ENCODE results near the gene COBL.

COBL gene, protein sequence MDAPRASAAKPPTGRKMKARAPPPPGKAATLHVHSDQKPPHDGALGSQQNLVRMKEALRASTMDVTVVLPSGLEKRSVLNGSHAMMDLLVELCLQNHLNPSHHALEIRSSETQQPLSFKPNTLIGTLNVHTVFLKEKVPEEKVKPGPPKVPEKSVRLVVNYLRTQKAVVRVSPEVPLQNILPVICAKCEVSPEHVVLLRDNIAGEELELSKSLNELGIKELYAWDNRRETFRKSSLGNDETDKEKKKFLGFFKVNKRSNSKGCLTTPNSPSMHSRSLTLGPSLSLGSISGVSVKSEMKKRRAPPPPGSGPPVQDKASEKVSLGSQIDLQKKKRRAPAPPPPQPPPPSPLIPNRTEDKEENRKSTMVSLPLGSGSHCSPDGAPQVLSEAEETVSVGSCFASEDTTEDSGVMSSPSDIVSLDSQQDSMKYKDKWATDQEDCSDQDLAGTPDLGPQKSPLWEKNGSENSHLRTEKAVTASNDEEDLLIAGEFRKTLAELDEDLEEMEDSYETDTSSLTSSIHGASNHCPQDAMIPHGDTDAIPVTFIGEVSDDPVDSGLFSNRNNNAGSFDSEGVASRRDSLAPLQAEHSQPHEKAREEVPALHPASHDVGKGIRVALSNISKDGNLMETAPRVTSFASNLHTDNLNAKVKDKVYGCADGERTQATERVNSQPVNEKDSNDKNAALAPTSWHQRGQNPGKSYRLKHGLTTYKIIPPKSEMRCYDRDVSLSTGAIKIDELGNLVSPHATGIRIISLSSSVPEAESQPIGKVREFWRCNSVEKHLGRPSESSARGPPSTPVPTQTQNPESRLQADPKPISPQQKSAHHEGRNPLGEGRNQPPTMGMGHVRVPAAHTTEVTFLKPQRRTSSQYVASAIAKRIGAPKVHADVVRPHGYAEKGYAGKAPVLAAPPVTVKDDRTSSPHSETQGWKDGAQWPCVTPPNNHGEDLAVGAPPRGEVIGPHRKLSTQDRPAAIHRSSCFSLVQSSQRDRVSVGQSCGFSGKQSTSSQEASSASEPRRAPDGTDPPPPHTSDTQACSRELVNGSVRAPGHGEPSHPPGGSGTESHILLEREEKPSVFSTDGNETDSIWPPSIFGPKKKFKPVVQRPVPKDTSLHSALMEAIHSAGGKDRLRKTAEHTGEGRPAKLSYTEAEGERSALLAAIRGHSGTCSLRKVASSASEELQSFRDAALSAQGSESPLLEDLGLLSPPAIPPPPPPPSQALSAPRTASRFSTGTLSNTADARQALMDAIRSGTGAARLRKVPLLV

DNA sequence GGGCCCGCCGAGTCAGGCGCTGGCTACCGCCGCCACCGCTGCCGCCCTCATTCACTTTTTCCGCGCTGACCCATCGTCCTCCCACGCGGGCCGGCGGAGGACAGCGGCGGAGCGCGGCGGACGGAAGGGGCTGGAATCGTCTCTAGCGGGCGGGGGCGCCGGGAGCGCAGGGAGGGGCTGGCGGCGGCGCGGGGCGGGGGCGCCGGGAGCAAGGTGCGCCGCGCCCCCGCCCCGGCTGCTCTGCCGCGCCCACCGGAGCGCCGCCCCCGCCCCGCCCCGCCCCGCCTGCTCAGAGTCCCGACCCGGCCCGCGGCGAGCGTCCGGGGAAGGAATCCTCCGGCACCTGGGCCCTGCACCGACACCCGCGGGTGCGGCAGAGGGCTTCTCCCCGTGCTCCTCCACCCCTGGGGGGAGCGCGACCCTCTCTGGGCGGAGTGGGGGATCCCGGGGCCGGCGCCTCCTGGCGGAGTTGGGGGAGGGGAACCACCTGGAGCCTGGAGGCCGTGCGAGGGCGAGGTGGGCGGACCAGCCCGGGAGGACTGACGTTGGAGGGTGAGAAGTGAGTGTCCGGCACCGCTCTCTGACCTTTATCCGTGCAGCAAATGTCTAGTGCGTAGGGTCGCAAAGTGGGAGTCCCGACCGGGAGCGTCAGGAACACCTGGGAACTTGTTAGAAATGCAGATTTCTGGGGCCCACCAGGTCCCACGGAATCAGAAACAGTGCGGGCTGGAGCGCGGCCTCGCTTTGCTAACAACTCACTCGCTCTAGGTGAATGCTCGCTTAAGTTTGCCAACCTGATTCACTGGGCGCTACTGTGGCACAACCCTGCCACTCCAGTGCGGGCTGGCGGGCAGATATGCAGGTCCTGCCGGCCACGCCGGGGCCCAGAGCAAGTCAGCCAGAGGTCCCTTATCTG, at the start of gene COBL:
Gene COBL (minus strand): TSS at position 144 of the 916 bp plus-strand sequence. CDS start 176 bp downstream, outside the sequence.
- peak; percentile 64 for DNase-seq

GRCh38 chr7:51366172-51366728, 49.6 kb upstream of the COBL start:
- no peak for DNase-seq

DNA sequence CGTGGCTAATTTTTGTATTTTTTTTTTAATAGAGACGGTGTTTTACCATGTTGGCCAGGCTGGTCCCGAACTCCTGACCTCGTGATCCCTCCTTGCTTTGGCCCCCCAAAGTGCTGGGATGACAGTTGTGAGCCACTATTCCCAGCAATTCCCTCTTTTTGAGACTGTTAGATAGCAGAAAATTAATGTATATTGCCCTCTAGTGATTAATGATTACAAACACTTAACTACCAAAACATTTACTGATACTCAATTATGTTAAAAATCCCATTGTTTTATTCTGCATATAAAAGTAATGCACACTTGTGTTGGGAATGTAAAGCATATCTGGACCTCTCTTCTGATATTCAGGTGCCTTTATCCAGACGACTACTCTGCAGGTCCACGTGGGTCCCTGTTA, 41.2 kb upstream of the COBL start:
- peak; percentile 54 for DNase-seq

GRCh38 chr7:51356849-51357516, 40.4 kb upstream of the COBL start:
- no peak for DNase-seq

DNA sequence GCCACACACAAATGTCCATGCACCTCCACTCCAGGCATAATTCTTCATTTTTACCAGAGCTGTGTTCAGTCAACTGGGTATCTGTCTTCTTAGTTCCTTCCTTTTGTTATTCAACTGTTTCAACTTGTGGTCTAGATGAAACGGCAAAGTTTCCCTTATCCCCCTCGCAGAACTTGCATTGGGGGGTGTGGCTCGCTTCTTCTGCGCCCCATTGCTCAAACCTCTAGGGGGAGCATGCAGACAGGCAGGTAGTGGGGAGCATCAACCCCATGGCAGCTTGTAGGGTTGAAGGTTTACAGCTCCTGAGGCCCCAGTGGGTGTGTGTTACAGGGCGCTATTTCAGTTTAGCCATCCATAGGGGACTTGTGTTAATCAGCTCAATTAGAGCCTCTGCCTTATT, 38.3 kb upstream of the COBL start:
- no peak for DNase-seq

GRCh38 chr7:51354434-51354833, 37.8 kb upstream of the COBL start:
- no peak for DNase-seq

DNA sequence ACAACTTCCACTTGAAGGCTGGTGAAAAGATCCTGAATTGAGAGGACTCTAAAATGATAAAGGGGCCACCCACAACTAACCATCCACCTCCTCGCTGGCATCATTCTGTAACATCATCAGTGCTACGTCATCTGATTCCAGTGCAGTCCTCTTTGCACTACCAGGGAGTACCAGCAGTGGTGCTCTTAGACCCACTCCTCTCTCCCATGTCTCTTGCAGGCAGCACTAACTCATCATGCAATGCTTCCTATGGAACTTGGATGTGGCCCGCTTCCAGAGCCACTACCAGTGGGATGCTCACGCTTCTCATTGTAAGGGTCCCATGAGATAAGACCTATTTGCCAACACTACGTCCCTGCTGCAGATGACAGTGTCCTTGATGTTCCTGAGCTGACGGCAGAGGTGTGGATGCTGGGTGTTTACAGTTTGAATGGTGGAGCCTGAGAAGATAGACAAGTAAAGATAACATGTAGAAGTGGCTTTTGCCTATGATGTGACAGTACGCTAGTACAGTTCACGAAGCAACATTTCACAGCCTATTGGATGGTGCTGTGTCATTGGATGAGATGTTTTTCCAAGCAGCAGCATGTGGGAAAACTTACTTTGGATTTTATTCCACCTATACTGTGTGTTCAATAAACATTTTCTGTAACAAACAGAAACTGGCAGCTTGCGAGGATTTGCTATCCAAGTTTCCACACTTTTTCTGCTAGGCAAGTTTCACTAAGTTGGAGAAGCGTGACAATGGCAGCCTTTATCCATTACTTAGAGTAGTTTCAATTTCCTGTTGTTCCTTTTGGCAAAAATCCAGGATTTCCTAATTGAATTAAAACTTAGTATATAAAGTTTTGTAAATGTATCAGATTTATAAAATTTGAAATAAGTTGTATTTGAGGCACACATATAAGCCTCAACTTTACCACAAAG, 35.8 kb upstream of the COBL start:
- no peak for DNase-seq

GRCh38 chr7:51351661-51352060, 35.1 kb upstream of the COBL start:
- DNase-seq, result no peak

DNA sequence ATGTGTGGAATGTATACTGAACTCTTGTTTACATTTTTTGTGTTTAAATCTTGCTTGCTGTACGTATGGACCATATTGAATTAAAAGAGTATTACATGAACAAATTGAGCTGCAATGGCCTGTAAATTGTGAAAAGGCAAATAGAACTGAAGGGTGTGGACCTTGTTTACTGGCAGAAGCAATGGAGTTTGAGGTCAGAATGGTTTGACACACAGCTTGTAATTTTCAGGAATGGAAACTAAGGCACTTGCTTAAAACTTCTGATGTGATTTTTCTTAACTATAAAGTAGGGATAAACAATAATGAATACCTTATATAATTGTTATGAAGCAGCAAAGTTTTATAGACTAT, 33.9 kb upstream of the COBL start:
- DNase-seq, result no peak

- peak; percentile 96 for DNase-seq
Measured at GRCh38 chr7:51349820-51350545, 33.4 kb upstream of the COBL start.

DNA sequence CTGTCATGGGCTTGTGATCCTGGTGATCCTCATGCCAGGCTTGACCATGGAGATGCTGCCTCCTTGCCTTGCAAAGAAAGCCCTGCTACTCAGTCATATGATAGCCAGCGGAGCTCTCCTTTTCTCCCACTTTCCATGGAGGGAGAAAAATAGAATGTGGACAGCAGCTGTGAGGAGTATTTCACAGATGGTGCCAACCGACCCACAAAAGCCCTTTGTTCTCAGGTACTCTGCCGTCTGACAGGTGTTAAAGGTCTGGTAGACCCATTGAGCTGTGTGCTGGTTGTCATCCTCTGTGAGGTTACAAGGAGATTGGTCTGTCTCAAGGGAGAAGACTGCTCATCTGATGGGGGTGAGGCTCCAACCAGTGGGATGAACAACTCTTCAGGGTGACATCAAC, 29.5 kb upstream of the COBL start:
- DNase-seq, result peak; percentile 86

GRCh38 chr7:51344406-51345138, 28.0 kb upstream of the COBL start:
- peak; percentile 90 for DNase-seq

DNA sequence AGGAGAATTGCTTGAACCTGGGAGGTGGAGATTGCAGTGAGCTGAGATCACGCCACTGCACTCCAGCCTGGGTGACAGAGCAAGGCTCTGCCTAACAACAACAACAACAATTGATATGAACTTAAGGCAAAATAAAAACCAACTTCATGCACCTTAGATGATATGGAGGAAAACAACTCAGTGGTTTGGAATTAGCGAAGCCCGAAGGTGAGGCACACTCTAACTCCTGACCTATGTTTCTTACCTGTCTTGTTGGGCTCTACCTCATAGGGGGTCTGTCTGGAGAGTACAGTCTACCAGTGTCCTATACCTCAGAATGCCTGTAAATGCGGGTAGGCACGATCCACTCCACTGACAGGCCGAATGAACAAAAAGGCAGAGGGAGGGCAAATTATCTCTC, 24.3 kb upstream of the COBL start:
- DNase-seq, result no peak

DNA sequence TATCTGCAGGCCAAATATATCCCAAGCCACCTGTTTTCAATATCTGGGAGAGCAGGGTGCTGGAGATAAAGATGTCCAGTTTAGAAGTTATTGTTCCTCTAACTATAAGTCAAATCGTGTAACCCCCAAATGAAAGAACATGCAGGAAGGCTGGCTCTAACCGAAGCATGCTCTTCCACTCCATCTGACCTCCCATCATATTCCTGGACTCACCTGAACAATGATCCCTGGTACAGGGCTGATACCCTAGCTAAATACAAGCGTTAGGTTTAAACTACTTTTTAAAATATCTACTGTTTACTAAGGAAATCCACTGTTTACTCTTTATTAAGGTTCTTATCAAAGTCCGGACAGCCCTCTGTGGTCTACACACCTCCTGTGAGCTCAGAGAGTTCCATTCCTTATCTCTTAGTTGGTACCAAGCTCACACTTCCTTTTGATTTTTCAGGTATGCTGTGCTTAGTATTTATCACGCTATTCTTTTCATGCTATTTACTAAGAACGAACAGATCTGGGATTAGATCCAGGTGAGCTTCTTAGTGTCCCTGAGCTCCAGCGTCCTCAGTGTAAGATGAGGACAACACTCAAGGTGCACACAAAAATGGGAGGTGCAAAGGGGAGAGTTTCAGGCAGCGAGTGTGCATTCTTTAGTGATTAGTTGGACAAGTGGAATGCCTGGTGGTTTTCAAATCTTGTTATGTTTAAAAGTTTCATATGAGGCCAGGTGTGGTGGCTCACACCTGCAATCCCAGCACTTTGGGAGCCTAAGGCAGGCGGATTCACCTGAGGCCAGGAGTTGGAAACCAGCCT, 23.6 kb upstream of the COBL start:
- DNase-seq, result no peak

DNA sequence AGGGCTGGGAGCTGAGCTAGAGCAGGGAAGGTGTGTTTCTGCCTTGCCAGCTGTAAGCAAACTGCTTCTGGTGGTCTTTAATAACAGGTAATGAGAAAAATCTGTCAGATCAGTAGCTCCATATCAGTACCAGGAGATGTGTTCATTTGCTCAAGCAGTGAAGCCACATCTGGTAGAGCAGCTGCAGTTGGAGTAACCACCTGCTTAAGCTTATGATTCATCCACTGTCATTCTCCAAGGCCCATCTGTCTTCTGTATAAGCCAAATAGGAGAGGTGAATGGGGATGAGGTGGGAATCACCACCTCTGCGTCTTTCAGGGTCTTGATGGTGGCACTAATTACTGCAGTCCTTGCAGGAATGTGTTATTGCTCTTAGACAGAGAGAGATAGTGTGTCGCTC, 18.4 kb upstream of the COBL start:
- no peak for DNase-seq

DNA sequence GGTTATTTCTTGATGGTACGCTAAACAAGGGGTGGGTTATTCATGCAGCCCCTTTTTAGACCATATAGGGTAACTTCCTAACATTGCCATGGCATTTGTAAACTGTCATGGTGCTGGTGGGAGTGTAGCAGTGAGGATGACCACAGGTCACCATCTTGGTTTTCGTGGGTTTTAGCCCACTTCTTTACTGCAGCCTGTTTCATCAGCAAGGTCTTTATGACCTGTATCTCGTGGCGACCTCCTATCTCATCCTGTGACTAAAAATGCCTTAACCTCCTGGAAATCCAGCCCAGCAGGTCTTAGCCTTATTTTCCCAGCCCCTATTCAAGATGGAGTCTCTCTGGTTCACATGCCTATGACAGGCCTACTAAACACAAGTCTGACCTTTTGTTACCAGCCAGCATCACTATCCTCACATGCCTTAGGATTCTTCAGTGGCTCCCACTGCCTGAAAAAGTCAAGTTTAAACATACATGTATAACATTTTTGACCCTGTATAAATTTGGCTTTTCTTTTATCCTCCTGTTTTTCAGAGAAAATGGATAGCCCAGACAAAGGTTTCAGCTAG, 13.2 kb upstream of the COBL start:
- DNase-seq, result no peak

DNA sequence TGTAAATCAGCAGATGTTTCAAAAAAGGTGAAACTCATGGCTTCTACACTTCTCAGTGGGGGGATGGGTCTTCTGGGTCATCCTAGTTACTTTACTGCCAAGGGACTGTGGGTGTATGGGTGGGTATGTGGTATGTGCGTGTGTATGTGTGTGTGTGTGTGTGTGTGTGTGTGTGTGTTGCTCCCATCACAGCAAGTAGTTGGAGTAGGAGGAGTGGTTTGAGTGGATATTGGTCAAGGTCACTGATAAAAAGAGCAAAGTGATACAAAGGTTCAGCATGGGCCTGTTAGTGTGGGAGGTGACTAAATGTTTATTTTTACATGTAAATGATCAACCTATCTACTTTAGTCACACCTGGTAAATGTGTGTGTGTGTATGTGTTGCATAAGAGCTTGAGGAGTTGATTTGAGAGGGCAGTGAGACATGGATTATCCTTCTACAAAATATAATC, 11.8 kb upstream of the COBL start:
- no peak for DNase-seq

Data from NCI-H1092 treated with DMSO at 0.1 percent for 48 hours (cell line).